Measurements from ENCODE around the gene EIF2B2.
"Not testable (repeated sequence)": the region's sequence is repeated elsewhere in the genome, so short reads cannot be mapped to it uniquely, and the experiment has no call there.

EIF2B2 gene

DNA sequence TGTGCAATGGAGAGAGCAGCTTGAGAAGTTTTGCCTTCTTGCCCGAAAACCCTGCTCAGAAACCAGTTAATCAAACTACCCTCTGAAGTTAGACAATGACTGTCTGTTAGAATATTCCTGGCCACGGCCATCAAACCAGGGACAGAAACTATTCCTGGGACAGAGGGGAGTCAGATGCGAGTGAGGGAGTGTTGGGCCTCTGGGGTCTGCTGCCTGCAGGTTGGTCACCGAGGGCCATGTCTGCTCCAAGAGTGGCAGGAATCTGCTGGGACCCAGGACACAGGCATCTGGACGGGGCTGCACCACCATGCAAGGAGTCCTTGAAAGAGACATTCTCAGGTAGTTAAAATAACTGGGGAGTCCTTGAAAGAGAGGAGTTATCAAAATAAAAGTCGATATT, 16.9 kb upstream of the EIF2B2 start:
- no peak for DNase-seq (ENCODE audit: insufficient read length, low spot score)
- no peak for FAIRE-seq

GRCh38 chr14:74988131-74988530, 14.6 kb upstream of the EIF2B2 start:
- no peak for DNase-seq (ENCODE audit: insufficient read length, low spot score)
- FAIRE-seq = no peak

GRCh38 chr14:74988993-74989392, 13.7 kb upstream of the EIF2B2 start:
- DNase-seq (ENCODE audit: insufficient read length, low spot score) = no peak
- no peak for FAIRE-seq

- not testable (repeated sequence) for FAIRE-seq; DNase-seq (ENCODE audit: insufficient read length, low spot score)
Observed at GRCh38 chr14:74994182-74994581, 8.5 kb upstream of the EIF2B2 start.

- DNase-seq (ENCODE audit: insufficient read length, low spot score); FAIRE-seq: not testable (repeated sequence)
Observed at GRCh38 chr14:74995781-74996180, 6.9 kb upstream of the EIF2B2 start.

GRCh38 chr14:75001261-75001660, 1.5 kb upstream of the EIF2B2 start:
- FAIRE-seq (no peak), DNase-seq (ENCODE audit: insufficient read length, low spot score) (no peak)

DNA sequence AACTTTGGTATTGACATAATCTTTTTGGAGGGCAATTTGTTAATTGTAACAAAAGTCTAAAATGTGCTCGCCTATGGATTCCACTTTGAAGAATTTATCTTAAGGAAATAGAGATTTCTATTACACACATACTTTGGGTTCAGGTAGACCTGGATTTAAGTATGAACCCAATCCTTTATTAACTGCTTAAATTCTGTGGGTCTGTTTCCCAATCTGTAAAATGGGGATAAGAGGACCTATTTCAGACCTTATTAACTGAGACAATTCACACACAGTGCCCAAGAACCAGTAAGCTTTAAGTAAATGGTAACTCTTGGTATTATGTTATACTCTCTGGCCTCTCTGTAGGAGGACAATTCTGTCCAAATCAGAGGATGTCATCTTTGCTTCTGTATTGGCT, 822 bp upstream of the EIF2B2 start:
- DNase-seq (ENCODE audit: insufficient read length, low spot score) (no peak), FAIRE-seq (no peak)

GRCh38 chr14:75003250-75004027, 718 bp downstream of the EIF2B2 start:
- FAIRE-seq (peak; percentile 8), DNase-seq (ENCODE audit: insufficient read length, low spot score) (no peak)

DNA sequence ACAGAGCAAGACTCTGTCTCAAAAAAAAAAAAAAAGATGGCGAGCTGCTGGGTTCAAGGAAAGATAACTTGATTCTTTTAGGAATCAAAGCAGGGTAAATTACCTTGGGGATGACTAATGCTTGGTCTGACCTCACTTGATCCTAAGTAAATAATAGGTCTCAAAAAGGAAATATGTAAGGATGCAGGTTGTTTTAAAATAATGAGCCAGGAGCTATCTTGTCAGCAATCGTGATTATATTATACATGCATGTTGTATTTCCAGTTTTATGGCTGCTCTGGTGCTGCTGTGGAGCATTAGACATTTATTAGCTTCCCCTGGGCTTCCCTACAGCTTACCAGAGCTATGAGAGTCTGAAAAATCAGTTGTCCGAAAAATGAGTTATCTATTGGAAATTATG, 2.6 kb downstream of the EIF2B2 start:
- DNase-seq (ENCODE audit: insufficient read length, low spot score) (no peak), FAIRE-seq (no peak)

- FAIRE-seq (no peak), DNase-seq (ENCODE audit: insufficient read length, low spot score) (no peak)
Observed at GRCh38 chr14:75009176-75009575, 6.5 kb downstream of the EIF2B2 start.

- no peak for DNase-seq (ENCODE audit: insufficient read length, low spot score)
- no peak for FAIRE-seq
Observed at GRCh38 chr14:75010472-75011093, 7.9 kb downstream of the EIF2B2 start.

DNA sequence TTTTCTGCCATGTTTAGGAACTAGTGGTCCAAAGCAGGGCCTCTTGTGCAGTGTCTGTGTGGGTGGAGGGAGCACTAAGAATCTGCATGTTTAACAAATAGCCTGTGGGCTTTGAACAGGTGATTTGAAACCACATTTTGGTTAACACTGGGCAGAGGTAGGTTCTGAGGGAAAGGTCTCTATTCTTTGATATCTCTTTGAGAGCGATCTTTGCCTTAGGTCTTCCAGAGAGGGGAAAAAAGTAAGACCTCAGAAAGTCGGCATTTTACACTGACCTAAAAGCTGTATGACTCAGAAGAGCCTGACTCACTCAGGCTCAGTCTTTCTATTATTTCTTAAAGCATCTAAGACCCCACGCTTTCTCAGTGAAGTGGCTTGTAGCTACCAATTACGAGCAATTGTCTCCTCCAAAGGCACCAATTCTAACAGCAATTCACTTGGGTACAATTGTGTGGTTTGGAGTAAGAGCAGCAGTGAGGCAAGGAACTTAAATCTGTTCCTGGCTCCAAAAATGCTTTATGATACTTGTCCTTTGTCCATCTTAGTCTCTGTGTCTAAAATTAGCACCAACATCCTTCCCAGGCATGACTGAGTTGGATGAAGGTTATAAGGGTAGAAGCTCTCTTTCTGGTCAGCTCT, 8.8 kb downstream of the EIF2B2 start:
- FAIRE-seq (no peak), DNase-seq (ENCODE audit: insufficient read length, low spot score) (no peak)

GRCh38 chr14:75013290-75013689, 10.6 kb downstream of the EIF2B2 start:
- DNase-seq (ENCODE audit: insufficient read length, low spot score) = no peak
- no peak for FAIRE-seq

- DNase-seq (ENCODE audit: insufficient read length, low spot score) = no peak
- FAIRE-seq = no peak
Observed at GRCh38 chr14:75015496-75015895, 12.8 kb downstream of the EIF2B2 start.

GRCh38 chr14:75016815-75017214, 14.1 kb downstream of the EIF2B2 start:
- FAIRE-seq (no peak), DNase-seq (ENCODE audit: insufficient read length, low spot score) (no peak)

GRCh38 chr14:75018694-75019093, 16.0 kb downstream of the EIF2B2 start:
- FAIRE-seq = no peak
- DNase-seq (ENCODE audit: insufficient read length, low spot score) = no peak

GRCh38 chr14:75022655-75023054, 19.9 kb downstream of the EIF2B2 start:
- DNase-seq (ENCODE audit: insufficient read length, low spot score) = no peak
- FAIRE-seq = no peak

GRCh38 chr14:75023108-75023507, 20.4 kb downstream of the EIF2B2 start:
- DNase-seq (ENCODE audit: insufficient read length, low spot score) (no peak), FAIRE-seq (no peak)

DNA sequence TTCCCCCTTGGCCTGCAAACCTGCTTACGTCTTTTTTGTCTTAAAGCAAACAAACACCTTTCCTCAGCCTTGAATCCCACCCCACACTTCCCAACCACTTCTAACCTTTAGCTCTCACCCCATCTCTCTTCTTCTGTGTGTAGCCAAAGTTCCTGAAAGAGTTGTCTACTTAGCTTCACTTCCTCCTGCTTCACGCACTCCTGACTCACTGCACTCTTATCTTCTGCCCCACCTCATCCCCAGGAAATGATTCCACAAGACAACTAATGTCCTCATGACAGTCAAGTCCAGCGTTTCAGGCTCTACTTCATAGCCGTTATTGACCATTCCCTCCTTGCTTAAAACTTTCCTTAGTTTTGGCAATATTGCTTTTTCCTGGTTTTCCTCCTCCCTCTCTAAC, 22.4 kb downstream of the EIF2B2 start:
- FAIRE-seq = no peak
- DNase-seq (ENCODE audit: insufficient read length, low spot score) = no peak

GRCh38 chr14:75025876-75026275, 23.2 kb downstream of the EIF2B2 start:
- DNase-seq (ENCODE audit: insufficient read length, low spot score) (no peak), FAIRE-seq (no peak)

GRCh38 chr14:75030147-75030546, 27.4 kb downstream of the EIF2B2 start:
- FAIRE-seq (no peak), DNase-seq (ENCODE audit: insufficient read length, low spot score) (no peak)

- no peak for FAIRE-seq
- no peak for DNase-seq (ENCODE audit: insufficient read length, low spot score)
Observed at GRCh38 chr14:75032939-75033338, 30.2 kb downstream of the EIF2B2 start.
